NCI-H446 treated with DMSO at 0.1 percent for 48 hours (cell line): ENCODE data around the gene SSTR1.

Source experiments
- DNase-seq: peaks from one replicate; lab custom pipeline; 2025; lab: John Stamatoyannopoulos, UW

SSTR1 gene

GRCh38 chr14:38202444-38203191 lies 5.1 kb upstream of the SSTR1 start:
- DNase-seq = no peak

- DNase-seq = no peak
These were observed 3.6 kb upstream of the SSTR1 start for GRCh38 chr14:38203929-38204718.

- no peak for DNase-seq
These were observed 3.0 kb upstream of the SSTR1 start for GRCh38 chr14:38204719-38205115.

GRCh38 chr14:38205119-38205813 lies 2.4 kb upstream of the SSTR1 start:
- DNase-seq = no peak

GRCh38 chr14:38205949-38206665 lies 1.6 kb upstream of the SSTR1 start:
- no peak for DNase-seq

GRCh38 chr14:38206689-38207376 lies 871 bp upstream of the SSTR1 start:
- no peak for DNase-seq

- DNase-seq = no peak
These were observed 348 bp upstream of the SSTR1 start for GRCh38 chr14:38207377-38207735.

GRCh38 chr14:38208618-38209562 lies 1.2 kb downstream of the SSTR1 start:
- DNase-seq = no peak

GRCh38 chr14:38209572-38210557 lies 2.2 kb downstream of the SSTR1 start:
- no peak for DNase-seq

GRCh38 chr14:38210587-38211216 lies 3.0 kb downstream of the SSTR1 start:
- no peak for DNase-seq

GRCh38 chr14:38211255-38211735 lies 3.6 kb downstream of the SSTR1 start:
- no peak for DNase-seq

- no peak for DNase-seq
These were observed 4.4 kb downstream of the SSTR1 start for GRCh38 chr14:38212111-38212510.

GRCh38 chr14:38213001-38213400 lies 5.3 kb downstream of the SSTR1 start:
- no peak for DNase-seq

- no peak for DNase-seq
These were observed 9.8 kb downstream of the SSTR1 start for GRCh38 chr14:38217553-38217952.

- DNase-seq = no peak
These were observed 13.4 kb downstream of the SSTR1 start for GRCh38 chr14:38221077-38221476.

GRCh38 chr14:38224338-38224737 lies 16.6 kb downstream of the SSTR1 start:
- no peak for DNase-seq

- DNase-seq = no peak
These were observed 18.2 kb downstream of the SSTR1 start for GRCh38 chr14:38225946-38226345.

- no peak for DNase-seq
These were observed 18.7 kb downstream of the SSTR1 start for GRCh38 chr14:38226366-38226765.

GRCh38 chr14:38233218-38233617 lies 25.5 kb downstream of the SSTR1 start:
- DNase-seq = no peak
